HG03558 (cell line): ENCODE measurements around the gene SLC35G1.

Source experiments
- ATAC-seq: cut with Tn5 transposase; IDR thresholded peaks from one replicate; pipeline ENCODE4 v1.9.1; 2021; ENCODE audit warnings: moderate number of reproducible peaks; ENCODE audit not compliant: unreplicated experiment; ENCODE audit errors: extremely low read depth

The SLC35G1 gene

GRCh38 chr10:93874309-93875031 is 19.3 kb upstream of the SLC35G1 start:
- ATAC-seq = no peak

- ATAC-seq = no peak
Observed at GRCh38 chr10:93875032-93875358, 18.8 kb upstream of the SLC35G1 start.

- ATAC-seq = no peak
Observed at GRCh38 chr10:93876381-93876780, 17.4 kb upstream of the SLC35G1 start.

- ATAC-seq = no peak
Observed at GRCh38 chr10:93879273-93879672, 14.5 kb upstream of the SLC35G1 start.

GRCh38 chr10:93894516-93895378 is 969 bp downstream of the SLC35G1 start:
- ATAC-seq = no peak

- ATAC-seq = no peak
Observed at GRCh38 chr10:93897070-93897780, 3.4 kb downstream of the SLC35G1 start.

- no peak for ATAC-seq
Observed at GRCh38 chr10:93899109-93899508, 5.3 kb downstream of the SLC35G1 start.

GRCh38 chr10:93903051-93903450 is 9.3 kb downstream of the SLC35G1 start:
- no peak for ATAC-seq

- ATAC-seq = no peak
Observed at GRCh38 chr10:93904901-93905300, 11.1 kb downstream of the SLC35G1 start.

GRCh38 chr10:93907059-93907458 is 13.3 kb downstream of the SLC35G1 start:
- no peak for ATAC-seq

GRCh38 chr10:93911866-93912265 is 18.1 kb downstream of the SLC35G1 start:
- ATAC-seq = no peak

- no peak for ATAC-seq
Observed at GRCh38 chr10:93912444-93912843, 18.7 kb downstream of the SLC35G1 start.

- ATAC-seq = no peak
Observed at GRCh38 chr10:93913706-93914105, 19.9 kb downstream of the SLC35G1 start.

- ATAC-seq = no peak
Observed at GRCh38 chr10:93915598-93915997, 21.8 kb downstream of the SLC35G1 start.

- ATAC-seq = no peak
Observed at GRCh38 chr10:93916257-93917063, 22.7 kb downstream of the SLC35G1 start.

GRCh38 chr10:93917064-93917391 is 23.2 kb downstream of the SLC35G1 start:
- ATAC-seq = no peak

- no peak for ATAC-seq
Observed at GRCh38 chr10:93917821-93918220, 24.0 kb downstream of the SLC35G1 start.

- ATAC-seq = no peak
Observed at GRCh38 chr10:93921338-93921737, 27.6 kb downstream of the SLC35G1 start.

GRCh38 chr10:93926613-93927012 is 32.8 kb downstream of the SLC35G1 start:
- ATAC-seq = no peak

GRCh38 chr10:93938140-93938539 is 44.4 kb downstream of the SLC35G1 start:
- no peak for ATAC-seq
